Prostate gland (tissue), 2 donors: ENCODE results near the gene PPP2R2B. TPM values are rescaled to one million over a fixed set of nuclear protein-coding genes. Genes with fewer than 3 reads are reported as not detected.

Experiments
- DNase-seq: peaks from one replicate; pipeline ENCODE4 v3.0.0-alpha.2; 2019; ENCODE audit warnings: low spot score
- H3K27ac ChIP-seq, 2 donors: fragments of 200-600 bp; sonication (generic); 2 replicates each; pipeline ENCODE4 v1.5.1; 2017 to 2019
- H3K27me3 ChIP-seq: fragments of 200-600 bp; sonication (generic); replicated peaks from 2 replicates; pipeline ENCODE4 v1.5.1; 2019; ENCODE audit not compliant: insufficient read depth
- H3K36me3 ChIP-seq, 2 donors: fragments of 200-600 bp; sonication (generic); 1 replicate in 1 of 2; 2 replicates in 1 of 2; pipeline versions ENCODE4 v1.5.1 to v1.8.1; 2017 to 2019
- H3K4me1 ChIP-seq: fragments of 200-600 bp; sonication (generic); replicated peaks from 2 replicates; pipeline ENCODE4 v1.5.1; 2019
- H3K4me3 ChIP-seq, 2 donors: fragments of 200-600 bp; sonication (generic); 2 replicates each; pipeline ENCODE4 v1.5.1; 2017 to 2019
- H3K9me3 ChIP-seq: fragments of 200-600 bp; sonication (generic); 2 replicates; pipeline ENCODE4 v1.5.1; 2017
- POLR2A ChIP-seq: fragments of 450-650 bp; IDR thresholded peaks from one replicate; pipeline ENCODE4 v1.6.1; 2016; ENCODE audit warnings: antibody characterized with exemption, mild to moderate bottlenecking
- POLR2AphosphoS5 ChIP-seq: sonication (generic); formaldehyde crosslinking; IDR thresholded peaks from one replicate; pipeline ENCODE4 v1.6.1; 2017; ENCODE audit warnings: antibody characterized with exemption
- WGBS: methylation state at CpG from one replicate; pipeline ENCODE4 v1.1.5; 2018; 5-methylcytosine and 5-hydroxymethylcytosine counted together
- intact Hi-C: fragments of 100-400 bp; cut with DNase I; formaldehyde crosslinking; loops from one replicate; pipeline ENCODE4 v1.14.2; 2022
- total RNA-seq, 2 donors: library from RNA; depleted of rRNA; stranded (reverse); fragments of >200 nt; gene quantifications; one replicate each; pipeline ENCODE4 v1.1.0, GENCODE V29; 2016
- TF ChIP-seq, protein P1 (sequence below), 4 experiments: fragments of 200-600 bp in 2 of 4; fragments of 450-650 bp in 2 of 4; sonication (generic) in 2 of 4; IDR thresholded peaks; 1 replicate in 3 of 4; 2 replicates in 1 of 4; pipeline ENCODE4 v1.5.1; 2016 to 2019; ENCODE audit warnings: antibody characterized with exemption in 4 of 4, mild to moderate bottlenecking in 2 of 4, moderate library complexity in 2 of 4

PPP2R2B gene
- total RNA-seq, 2 donors from 2014 or later: 0.68 to 2.6 TPM

GRCh38 chr5:146797658-146798057, 80.9 kb downstream of the PPP2R2B start:
- DNase-seq: no peak
- H3K9me3 ChIP-seq: no peaks in the 10 kb centered on the region
- H3K4me3 ChIP-seq: no peak overlapping the region
- 22% methylated on average over 5 of the region's 5 CpGs for WGBS
- H3K36me3 ChIP-seq: no peaks in the 10 kb centered on the region
- TF ChIP-seq POLR2AphosphoS5 (no peak), POLR2A (no peak)
- TF ChIP-seq, protein P1, sequence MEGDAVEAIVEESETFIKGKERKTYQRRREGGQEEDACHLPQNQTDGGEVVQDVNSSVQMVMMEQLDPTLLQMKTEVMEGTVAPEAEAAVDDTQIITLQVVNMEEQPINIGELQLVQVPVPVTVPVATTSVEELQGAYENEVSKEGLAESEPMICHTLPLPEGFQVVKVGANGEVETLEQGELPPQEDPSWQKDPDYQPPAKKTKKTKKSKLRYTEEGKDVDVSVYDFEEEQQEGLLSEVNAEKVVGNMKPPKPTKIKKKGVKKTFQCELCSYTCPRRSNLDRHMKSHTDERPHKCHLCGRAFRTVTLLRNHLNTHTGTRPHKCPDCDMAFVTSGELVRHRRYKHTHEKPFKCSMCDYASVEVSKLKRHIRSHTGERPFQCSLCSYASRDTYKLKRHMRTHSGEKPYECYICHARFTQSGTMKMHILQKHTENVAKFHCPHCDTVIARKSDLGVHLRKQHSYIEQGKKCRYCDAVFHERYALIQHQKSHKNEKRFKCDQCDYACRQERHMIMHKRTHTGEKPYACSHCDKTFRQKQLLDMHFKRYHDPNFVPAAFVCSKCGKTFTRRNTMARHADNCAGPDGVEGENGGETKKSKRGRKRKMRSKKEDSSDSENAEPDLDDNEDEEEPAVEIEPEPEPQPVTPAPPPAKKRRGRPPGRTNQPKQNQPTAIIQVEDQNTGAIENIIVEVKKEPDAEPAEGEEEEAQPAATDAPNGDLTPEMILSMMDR (IDR thresholded peaks at IDR 0.05): no peak
- H3K27ac ChIP-seq: no peak overlapping the region
- H3K27me3 ChIP-seq: peaks cover 2% of the 10 kb centered on the region
- H3K4me1 ChIP-seq: no peaks in the 10 kb centered on the region
- intact Hi-C loops: no loop called here

DNA sequence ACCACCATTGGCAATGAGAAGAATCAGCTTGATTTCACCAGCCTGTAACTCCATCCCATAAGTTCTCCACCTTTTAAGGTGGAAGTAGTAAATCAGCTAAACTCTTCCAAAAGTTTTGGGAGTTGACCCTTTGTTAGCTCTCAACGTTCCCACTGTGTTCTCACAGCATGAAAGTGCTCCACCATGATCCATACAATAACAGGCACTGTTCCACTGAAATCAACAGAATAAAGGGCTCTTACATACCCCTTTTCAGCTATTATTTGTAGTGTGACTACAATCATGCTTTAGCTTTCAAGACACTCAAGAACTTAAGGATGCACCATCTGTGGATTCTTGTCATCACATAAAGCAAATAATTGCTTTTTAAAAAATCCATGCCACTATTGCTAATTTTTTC, 81.6 kb downstream of the PPP2R2B start:
- Histone ChIP-seq H3K9me3 (no peaks in the 10 kb centered on the region), H3K27me3 (peaks cover 2% of the 10 kb centered on the region), H3K27ac (no peak overlapping the region), H3K4me1 (no peaks in the 10 kb centered on the region), H3K4me3 (no peak overlapping the region), H3K36me3 (no peaks in the 10 kb centered on the region)
- intact Hi-C loops: no loop called here
- 17% methylated on average over 1 of the region's 1 CpG for WGBS
- TF ChIP-seq POLR2AphosphoS5 (no peak), POLR2A (no peak)
- TF ChIP-seq, protein P1 (IDR thresholded peaks at IDR 0.05): no peak
- DNase-seq: no peak

DNA sequence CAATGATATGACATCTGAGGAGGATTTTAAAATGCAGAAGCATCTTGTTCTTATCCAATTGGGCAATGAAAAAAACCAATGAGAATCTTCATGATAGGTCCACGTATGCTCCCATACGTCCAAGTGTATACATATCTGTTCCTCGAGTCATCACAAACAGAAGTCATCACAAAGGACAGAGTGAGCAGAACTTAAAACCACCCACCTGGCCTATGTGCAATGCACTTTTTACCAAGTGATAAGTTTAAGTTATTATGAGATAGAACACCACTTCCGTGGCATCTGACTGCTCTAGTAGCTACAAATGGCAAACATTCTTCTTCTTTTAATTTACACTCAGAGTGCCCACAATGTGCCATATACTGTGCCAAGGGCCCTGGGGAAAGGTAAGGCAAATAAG, 82.4 kb downstream of the PPP2R2B start:
- Histone ChIP-seq H3K4me3 (no peak overlapping the region), H3K36me3 (no peaks in the 10 kb centered on the region), H3K4me1 (no peaks in the 10 kb centered on the region), H3K9me3 (no peaks in the 10 kb centered on the region), H3K27me3 (peaks cover 2% of the 10 kb centered on the region), H3K27ac (no peak overlapping the region)
- DNase-seq: no peak
- no peak for TF ChIP-seq POLR2AphosphoS5
- no peak for TF ChIP-seq POLR2A
- TF ChIP-seq, protein P1 (IDR thresholded peaks at IDR 0.05): no peak
- WGBS: 72% methylated on average over 4 of the region's 4 CpGs
- intact Hi-C loops: no loop called here

DNA sequence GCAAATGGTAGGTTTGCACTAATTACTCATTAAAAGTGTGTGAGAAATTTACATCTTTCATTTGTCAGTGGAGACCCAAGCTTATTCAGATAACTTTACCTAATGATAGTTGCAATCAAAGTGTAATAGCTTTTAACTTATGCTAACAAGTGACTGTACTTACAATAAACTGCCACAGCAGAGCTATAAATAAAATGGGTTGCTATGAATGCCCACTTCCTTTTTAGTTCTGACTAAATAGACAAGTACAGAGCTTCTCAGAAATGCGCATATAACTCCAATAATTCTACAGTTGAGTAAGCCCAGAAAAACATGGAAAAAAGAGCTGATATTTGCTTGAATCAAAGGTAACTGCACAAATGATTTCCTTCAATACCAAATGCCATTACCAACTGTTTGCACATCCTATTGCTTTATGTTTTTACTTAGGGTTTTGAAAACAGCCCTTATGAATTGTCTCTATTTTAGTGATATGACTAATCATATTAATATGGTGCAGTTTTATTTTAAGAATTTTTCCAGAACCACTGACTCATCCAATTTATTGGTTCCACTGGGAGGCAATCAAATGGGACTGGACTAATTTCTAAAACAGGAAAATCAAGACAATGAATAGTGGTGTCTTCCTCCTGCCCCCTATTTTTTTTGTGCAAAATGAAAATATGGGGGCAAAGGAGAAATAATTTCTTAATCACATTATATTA, 84.1 kb downstream of the PPP2R2B start:
- 43% methylated on average over 1 of the region's 1 CpG for WGBS
- Histone ChIP-seq H3K36me3 (no peaks in the 10 kb centered on the region), H3K4me3 (no peak overlapping the region), H3K9me3 (no peaks in the 10 kb centered on the region), H3K27ac (no peak overlapping the region), H3K27me3 (no peaks in the 10 kb centered on the region), H3K4me1 (no peaks in the 10 kb centered on the region)
- intact Hi-C loops: no loop called here
- no peak for DNase-seq
- TF ChIP-seq, protein P1 (IDR thresholded peaks at IDR 0.05): no peak
- no peak for TF ChIP-seq POLR2AphosphoS5
- TF ChIP-seq POLR2A: no peak

DNA sequence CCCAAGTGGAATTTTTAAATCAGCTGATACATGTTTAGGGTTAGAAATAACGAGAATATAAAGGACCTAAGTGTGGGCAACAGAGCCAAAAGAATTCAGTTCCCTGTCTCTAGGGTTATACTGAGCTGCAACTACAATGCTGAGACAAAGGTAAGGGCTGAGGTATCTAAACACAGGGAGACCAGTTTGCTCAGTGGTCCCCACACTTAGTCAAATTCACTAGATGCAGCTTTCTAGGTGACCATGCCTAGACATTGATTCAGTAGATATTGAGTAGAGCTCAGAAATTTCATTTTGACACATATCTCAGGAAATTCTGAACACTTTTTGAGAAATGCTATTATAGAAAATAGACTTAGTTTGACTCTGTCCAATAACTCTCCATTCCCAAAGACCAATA, 84.8 kb downstream of the PPP2R2B start:
- no peak for DNase-seq
- intact Hi-C loops: no loop called here
- no peak for TF ChIP-seq POLR2AphosphoS5
- TF ChIP-seq, protein P1 (IDR thresholded peaks at IDR 0.05): no peak
- no peak for TF ChIP-seq POLR2A
- no peaks in the 10 kb centered on the region for H3K27me3 ChIP-seq
- no peaks in the 10 kb centered on the region for H3K36me3 ChIP-seq
- H3K4me3 ChIP-seq: no peak overlapping the region
- H3K27ac ChIP-seq: no peak overlapping the region
- no peaks in the 10 kb centered on the region for H3K4me1 ChIP-seq
- no peaks in the 10 kb centered on the region for H3K9me3 ChIP-seq
- WGBS: 84% methylated on average over 1 of the region's 1 CpG
